Measurements from ENCODE around the gene TUBA1B.

Gene TUBA1B

GRCh38 chr12:49138999-49139398, 7.8 kb upstream of the TUBA1B start:
- Histone ChIP-seq H3K36me3 (ENCODE audit: control insufficient read depth in 2 of 2, insufficient read depth in 1 of 2, low read length in 2 of 2) (no peaks in the 10 kb centered on the region; a peak in 1 of 3 replicates), H3K4me3 (ENCODE audit: low read depth, low read length) (no peak overlapping the region), H3K9me3 (ENCODE audit: control insufficient read depth, insufficient read depth, low read depth, low read length) (no peaks in the 10 kb centered on the region), H3K4me1 (ENCODE audit: control insufficient read depth, insufficient read depth, low read length) (peaks cover 6% of the 10 kb centered on the region; the same call in 1 of the 2 replicates), H3K27ac (ENCODE audit: extremely low read depth, low read depth, low read length) (0 out of 2 replicates have a peak overlapping the region, but pooled peaks have one; percentile 18)
- ChIA-PET POLR2A (interaction anchor here (2.0 kb wide), 1 partner anchor 8 kb away, joined by 11 read pairs; the partner anchor contains the start of gene TUBA1B), CTCF (interaction anchor here (0.8 kb wide), 1 partner anchor 8 kb away, joined by 5 read pairs; no protein-coding TSS in a partner anchor)
- TF ChIP-seq ZNF223 (tag by site-specific recombination; IDR thresholded peaks at IDR 0.05) (no peak), ZNF394 (tag by site-specific recombination; IDR thresholded peaks at IDR 0.05; ENCODE audit: borderline replicate concordance) (no peak), IKZF3 (tag by site-specific recombination; IDR thresholded peaks at IDR 0.05) (no peak), ZNF530 (tag by site-specific recombination; IDR thresholded peaks at IDR 0.05; ENCODE audit: low read depth) (no peak), EGR2 (tag by site-specific recombination; IDR thresholded peaks at IDR 0.05; ENCODE audit: low read depth) (no peak)

- POLR2A ChIA-PET = interaction anchor here (0.6 to 2.0 kb wide), 2 partner anchors 8 to 91 kb away, joined by 4 to 11 read pairs; partner anchors contain the start of gene TUBA1B
- H3K4me1 ChIP-seq (ENCODE audit: control insufficient read depth, insufficient read depth, low read length) = peaks cover 6% of the 10 kb centered on the region; the same call in 1 of the 2 replicates
- peak overlapping the region; percentile 18 for H3K27ac ChIP-seq (ENCODE audit: extremely low read depth, low read depth, low read length)
- no peak overlapping the region for H3K4me3 ChIP-seq (ENCODE audit: low read depth, low read length)
- H3K36me3 ChIP-seq (ENCODE audit: control insufficient read depth in 2 of 2, insufficient read depth in 1 of 2, low read length in 2 of 2) = no peaks in the 10 kb centered on the region; a peak in 1 of 3 replicates
- CTCF ChIA-PET = interaction anchor here (0.8 kb wide), 1 partner anchor 8 kb away, joined by 5 read pairs; no protein-coding TSS in a partner anchor
- TF ChIP-seq, protein P1, sequence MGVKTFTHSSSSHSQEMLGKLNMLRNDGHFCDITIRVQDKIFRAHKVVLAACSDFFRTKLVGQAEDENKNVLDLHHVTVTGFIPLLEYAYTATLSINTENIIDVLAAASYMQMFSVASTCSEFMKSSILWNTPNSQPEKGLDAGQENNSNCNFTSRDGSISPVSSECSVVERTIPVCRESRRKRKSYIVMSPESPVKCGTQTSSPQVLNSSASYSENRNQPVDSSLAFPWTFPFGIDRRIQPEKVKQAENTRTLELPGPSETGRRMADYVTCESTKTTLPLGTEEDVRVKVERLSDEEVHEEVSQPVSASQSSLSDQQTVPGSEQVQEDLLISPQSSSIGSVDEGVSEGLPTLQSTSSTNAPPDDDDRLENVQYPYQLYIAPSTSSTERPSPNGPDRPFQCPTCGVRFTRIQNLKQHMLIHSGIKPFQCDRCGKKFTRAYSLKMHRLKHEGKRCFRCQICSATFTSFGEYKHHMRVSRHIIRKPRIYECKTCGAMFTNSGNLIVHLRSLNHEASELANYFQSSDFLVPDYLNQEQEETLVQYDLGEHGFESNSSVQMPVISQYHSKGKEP (tag by site-specific recombination; IDR thresholded peaks at IDR 0.05) = 0 out of 2 replicates have a peak, but pooled peaks have one; percentile 19
- TF ChIP-seq OSR2 (tag by site-specific recombination; IDR thresholded peaks at IDR 0.05) (peak; percentile 66), PRDM1 (tag by site-specific recombination; IDR thresholded peaks at IDR 0.05) (peak; percentile 31; the same call in 1 of the 2 replicates), ZBTB7A (tag by site-specific recombination; IDR thresholded peaks at IDR 0.05; ENCODE audit: low read depth) (no peak), ZNF677 (tag by site-specific recombination; IDR thresholded peaks at IDR 0.05) (no peak), PRDM10 (tag by site-specific recombination; IDR thresholded peaks at IDR 0.05) (peak; percentile 95), ZNF16 (tag by site-specific recombination; IDR thresholded peaks at IDR 0.05; ENCODE audit: low read depth) (no peak), IKZF3 (tag by site-specific recombination; IDR thresholded peaks at IDR 0.05) (peak; percentile 42; the same call in 1 of the 2 replicates), HOXC10 (CRISPR knock-in tag; IDR thresholded peaks at IDR 0.05) (no peak), ZNF280D (tag by site-specific recombination; IDR thresholded peaks at IDR 0.05) (no peak), MZF1 (tag by site-specific recombination; IDR thresholded peaks at IDR 0.05; ENCODE audit: borderline replicate concordance) (peak; percentile 91; the same call in 1 of the 2 replicates), ZNF335 (tag by site-specific recombination; conservative IDR thresholded peaks at IDR 0.05) (peak; percentile 37; the same call in 1 of the 2 replicates)
- TF ChIP-seq, protein P2, sequence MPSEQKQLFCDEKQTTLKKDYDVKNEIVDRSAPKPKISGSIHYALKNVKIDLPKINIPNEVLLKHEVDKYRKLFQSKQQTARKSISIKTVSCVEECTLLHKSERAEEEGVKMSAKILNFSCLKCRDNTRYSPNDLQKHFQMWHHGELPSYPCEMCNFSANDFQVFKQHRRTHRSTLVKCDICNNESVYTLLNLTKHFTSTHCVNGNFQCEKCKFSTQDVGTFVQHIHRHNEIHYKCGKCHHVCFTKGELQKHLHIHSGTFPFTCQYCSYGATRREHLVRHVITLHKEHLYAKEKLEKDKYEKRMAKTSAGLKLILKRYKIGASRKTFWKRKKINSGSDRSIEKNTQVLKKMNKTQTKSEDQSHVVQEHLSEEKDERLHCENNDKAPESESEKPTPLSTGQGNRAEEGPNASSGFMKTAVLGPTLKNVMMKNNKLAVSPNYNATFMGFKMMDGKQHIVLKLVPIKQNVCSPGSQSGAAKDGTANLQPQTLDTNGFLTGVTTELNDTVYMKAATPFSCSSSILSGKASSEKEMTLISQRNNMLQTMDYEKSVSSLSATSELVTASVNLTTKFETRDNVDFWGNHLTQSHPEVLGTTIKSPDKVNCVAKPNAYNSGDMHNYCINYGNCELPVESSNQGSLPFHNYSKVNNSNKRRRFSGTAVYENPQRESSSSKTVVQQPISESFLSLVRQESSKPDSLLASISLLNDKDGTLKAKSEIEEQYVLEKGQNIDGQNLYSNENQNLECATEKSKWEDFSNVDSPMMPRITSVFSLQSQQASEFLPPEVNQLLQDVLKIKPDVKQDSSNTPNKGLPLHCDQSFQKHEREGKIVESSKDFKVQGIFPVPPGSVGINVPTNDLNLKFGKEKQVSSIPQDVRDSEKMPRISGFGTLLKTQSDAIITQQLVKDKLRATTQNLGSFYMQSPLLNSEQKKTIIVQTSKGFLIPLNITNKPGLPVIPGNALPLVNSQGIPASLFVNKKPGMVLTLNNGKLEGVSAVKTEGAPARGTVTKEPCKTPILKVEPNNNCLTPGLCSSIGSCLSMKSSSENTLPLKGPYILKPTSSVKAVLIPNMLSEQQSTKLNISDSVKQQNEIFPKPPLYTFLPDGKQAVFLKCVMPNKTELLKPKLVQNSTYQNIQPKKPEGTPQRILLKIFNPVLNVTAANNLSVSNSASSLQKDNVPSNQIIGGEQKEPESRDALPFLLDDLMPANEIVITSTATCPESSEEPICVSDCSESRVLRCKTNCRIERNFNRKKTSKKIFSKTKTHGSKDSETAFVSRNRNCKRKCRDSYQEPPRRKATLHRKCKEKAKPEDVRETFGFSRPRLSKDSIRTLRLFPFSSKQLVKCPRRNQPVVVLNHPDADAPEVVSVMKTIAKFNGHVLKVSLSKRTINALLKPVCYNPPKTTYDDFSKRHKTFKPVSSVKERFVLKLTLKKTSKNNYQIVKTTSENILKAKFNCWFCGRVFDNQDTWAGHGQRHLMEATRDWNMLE (tag by site-specific recombination; conservative IDR thresholded peaks at IDR 0.05; ENCODE audit: low read depth) = no peak
- TF ChIP-seq, protein P3, sequence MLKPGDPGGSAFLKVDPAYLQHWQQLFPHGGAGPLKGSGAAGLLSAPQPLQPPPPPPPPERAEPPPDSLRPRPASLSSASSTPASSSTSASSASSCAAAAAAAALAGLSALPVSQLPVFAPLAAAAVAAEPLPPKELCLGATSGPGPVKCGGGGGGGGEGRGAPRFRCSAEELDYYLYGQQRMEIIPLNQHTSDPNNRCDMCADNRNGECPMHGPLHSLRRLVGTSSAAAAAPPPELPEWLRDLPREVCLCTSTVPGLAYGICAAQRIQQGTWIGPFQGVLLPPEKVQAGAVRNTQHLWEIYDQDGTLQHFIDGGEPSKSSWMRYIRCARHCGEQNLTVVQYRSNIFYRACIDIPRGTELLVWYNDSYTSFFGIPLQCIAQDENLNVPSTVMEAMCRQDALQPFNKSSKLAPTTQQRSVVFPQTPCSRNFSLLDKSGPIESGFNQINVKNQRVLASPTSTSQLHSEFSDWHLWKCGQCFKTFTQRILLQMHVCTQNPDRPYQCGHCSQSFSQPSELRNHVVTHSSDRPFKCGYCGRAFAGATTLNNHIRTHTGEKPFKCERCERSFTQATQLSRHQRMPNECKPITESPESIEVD (tag by site-specific recombination; IDR thresholded peaks at IDR 0.05) = peak; percentile 75
- H3K9me3 ChIP-seq (ENCODE audit: control insufficient read depth, insufficient read depth, low read depth, low read length) = no peaks in the 10 kb centered on the region
Observed at GRCh38 chr12:49138587-49138986, 7.4 kb upstream of the TUBA1B start.
